Right hindlimb (tissue), 1 donor: Measurements from ENCODE around the gene MYADM.
"Not testable (repeated sequence)": the region's sequence is repeated elsewhere in the genome, so short reads cannot be mapped to it uniquely, and the experiment has no call there.

Experiments used
- DNase-seq: peaks from one replicate; pipeline ENCODE4 v3.0.0-alpha.2; 2018

The MYADM gene

DNA sequence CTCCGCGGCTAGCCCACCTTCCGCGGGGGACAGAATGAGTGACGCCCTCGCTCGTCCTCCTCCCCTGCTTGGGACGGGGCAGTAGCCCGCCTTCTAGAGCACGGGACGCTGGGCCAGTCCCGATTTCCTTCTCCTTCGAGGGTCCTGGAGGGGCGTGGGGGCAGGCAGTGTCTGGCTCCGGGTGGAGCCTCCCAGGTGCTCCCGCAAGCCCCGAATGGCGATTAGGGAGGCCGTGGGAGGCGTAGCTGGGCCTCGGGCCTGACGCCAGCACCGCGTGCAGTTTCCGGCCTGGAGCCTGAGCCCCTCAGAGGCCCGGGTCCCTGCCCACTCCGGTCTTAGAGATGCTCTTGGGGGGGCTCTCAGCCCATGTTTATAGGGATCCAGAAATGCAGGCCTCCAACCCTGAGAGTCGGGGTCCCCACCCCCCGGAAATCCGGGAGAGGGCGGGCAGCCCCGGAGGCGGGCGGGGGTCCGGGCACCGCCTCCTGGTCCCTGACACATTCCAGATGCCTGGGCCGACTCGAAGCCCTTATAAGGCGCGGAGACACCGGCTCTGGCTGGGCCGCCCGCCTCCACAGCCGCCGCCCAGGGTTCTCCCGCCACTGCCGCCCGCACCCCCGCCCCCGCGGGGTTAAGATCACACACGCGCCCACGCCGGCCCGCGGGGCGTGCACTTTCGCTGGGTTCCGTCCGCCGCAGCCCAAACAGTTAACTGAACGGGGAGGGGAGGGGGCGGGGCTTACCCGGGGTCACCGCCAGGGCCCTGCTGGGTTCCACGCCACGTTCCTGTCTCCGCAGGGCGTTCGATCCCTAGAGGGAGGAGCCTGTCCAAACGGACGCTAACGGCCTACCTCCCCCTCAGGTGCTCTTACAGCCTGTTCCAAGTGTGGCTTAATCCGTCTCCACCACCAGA is 1.5 kb downstream of the MYADM start:
- peak; percentile 93 for DNase-seq

DNA sequence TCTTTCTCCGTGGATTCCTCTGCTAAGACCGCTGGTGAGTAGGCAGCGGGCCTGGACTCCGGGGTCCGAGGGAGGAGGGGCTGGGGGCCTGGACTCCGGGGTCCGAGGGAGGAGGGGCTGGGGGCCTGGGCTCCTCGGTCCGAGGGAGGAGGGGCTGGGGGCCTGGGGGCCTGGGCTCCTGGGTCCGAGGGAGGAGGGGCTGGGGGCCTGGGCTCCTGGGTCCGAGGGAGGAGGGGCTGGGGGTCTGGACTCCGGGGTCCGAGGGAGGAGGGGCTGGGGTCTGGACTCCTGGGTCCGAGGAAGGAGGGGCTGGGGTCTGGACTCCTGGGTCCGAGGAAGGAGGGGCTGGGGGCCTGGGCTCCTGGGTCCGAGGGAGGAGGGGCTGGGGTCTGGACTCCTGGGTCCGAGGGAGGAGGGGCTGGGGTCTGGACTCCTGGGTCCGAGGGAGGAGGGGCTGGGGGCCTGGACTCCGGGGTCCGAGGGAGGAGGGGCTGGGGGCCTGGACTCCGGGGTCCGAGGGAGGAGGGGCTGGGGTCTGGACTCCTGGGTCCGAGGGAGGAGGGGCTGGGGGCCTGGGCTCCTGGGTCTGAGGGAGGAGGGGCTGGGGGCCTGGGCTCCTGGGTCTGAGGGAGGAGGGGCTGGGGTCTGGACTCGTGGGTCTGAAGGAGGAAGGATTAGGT is 2.3 kb downstream of the MYADM start:
- DNase-seq, result not testable (repeated sequence)

DNA sequence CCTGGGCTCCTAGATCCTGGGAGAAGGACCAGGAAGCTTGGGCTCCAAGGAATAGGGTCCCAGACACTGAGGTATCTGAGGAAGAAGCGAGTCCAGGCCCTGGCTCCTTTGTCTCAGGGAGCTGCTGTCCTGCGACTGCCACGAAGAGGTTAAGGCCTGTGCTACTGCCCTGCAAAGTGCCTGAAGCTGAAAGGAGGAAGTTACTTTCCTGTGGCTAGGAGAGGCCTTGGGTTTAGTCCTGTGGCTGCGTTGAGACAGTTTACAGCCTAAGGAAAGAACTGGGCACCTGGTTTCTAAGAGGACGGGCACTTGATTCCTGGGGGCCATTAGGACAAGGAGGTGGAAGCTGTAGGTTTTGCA is 2.8 kb downstream of the MYADM start:
- peak; percentile 27 for DNase-seq

DNA sequence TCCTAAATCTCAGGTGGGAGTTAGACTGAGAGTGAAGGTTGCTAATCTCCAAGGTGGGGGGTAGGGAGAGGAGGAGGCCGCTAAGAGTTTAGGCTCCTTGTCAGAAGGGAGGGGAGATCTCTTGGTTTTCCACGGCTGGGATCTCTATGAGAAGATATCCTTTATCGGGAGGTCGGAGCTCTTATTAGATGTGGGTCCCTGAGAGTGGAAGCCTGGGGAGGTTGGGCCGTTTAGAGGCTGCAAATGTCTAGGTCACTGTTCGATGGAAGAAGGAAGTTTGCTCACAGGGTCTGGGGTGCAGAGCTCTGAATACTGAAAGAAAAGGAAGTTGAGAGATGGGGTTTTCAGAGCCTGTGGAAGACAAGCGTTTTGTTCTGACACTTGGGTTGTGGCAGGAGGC is 3.8 kb downstream of the MYADM start:
- DNase-seq, result no peak

DNA sequence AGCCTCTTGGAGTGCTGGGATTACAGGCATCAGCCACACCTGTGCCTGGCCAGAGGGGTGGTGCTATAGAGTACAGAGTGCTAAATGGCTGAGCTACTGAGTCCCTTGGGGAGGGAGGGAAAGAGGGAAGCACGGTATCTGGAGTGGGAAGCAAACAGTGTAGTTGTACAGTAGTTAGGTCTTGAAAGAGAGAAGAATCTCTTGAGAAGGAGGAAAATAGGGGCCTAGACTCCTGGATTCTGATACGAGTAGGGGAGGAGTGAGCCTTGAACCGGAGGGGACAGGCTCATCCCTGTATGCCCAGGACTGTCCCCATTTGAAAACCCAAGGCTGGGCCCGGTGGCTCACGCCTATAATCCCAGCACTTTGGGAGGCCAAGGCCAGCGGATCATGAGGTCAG is 5.1 kb downstream of the MYADM start:
- no peak for DNase-seq

DNA sequence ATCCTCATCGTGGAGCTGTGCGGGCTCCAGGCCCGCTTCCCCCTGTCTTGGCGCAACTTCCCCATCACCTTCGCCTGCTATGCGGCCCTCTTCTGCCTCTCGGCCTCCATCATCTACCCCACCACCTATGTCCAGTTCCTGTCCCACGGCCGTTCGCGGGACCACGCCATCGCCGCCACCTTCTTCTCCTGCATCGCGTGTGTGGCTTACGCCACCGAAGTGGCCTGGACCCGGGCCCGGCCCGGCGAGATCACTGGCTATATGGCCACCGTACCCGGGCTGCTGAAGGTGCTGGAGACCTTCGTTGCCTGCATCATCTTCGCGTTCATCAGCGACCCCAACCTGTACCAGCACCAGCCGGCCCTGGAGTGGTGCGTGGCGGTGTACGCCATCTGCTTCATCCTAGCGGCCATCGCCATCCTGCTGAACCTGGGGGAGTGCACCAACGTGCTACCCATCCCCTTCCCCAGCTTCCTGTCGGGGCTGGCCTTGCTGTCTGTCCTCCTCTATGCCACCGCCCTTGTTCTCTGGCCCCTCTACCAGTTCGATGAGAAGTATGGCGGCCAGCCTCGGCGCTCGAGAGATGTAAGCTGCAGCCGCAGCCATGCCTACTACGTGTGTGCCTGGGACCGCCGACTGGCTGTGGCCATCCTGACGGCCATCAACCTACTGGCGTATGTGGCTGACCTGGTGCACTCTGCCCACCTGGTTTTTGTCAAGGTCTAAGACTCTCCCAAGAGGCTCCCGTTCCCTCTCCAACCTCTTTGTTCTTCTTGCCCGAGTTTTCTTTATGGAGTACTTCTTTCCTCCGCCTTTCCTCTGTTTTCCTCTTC is 6.3 kb downstream of the MYADM start:
- no peak for DNase-seq

DNA sequence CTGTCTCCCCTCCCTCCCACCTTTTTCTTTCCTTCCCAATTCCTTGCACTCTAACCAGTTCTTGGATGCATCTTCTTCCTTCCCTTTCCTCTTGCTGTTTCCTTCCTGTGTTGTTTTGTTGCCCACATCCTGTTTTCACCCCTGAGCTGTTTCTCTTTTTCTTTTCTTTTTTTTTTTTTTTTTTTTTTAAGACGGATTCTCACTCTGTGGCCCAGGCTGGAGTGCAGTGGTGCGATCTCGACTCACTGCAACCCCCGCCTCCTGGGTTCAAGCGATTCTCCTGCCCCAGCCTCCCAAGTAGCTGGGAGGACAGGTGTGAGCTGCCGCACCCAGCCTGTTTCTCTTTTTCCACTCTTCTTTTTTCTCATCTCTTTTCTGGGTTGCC is 6.9 kb downstream of the MYADM start:
- DNase-seq, result no peak

DNA sequence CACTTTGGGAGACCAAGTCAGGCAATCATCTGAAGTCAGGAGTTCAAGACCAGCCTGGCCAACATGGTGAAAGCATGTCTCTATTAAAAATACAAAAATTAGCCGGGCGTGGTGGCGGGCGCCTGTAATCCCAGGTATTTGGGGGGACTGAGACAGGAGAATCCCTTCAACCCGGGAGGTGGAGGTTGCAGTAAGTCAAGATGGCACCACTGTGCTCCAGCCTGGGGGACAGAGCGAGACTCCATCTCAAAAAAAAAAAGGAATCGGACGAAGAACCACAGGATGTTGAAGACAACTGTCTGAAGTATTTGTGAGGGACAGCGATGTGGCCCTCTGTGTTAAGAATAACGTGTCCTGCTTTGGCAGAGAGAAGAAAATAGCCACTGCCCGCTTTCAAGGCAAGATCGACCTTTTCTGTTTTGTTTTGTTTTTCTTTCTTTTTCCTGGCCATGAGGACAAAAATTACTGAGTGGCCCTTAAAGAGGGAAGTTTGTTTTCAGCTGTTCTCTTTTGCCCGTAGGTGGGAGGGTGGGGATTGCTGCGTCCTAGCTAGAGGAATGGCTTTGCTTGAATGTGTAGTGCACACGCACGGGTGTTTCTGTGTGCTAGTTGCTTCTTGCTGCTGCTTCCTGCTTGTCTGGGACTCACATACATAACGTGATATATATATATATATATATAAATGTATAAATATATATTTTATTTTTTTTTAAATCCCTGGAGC is 8.1 kb downstream of the MYADM start:
- no peak for DNase-seq

DNA sequence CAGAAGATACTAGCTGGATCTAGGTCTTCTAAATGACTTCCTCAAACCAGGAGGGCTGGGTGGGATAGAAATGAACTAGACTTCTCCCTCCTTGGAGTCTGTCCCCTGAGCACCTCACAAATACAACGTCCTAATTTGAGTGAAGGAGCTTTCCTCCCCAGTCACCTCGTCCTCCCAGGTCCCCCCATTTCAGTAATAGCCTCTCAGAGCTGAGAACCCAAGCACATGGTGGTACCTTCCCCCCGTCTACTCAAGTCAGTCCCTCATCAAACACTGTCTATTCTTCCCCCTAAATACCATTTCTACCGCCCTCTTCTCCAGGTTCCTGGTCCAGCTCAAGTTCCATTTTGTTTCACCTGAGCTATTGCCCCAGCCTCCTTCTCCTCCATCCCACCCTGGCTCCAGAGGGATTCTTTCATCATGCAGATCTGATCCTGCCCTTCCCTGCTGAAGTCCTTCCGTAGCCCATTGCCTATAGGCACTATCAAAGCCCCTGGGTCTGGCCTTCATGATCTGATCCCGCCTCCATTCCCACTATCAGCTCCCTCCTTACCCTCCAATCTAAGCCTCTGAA is 9.1 kb downstream of the MYADM start:
- no peak for DNase-seq

DNA sequence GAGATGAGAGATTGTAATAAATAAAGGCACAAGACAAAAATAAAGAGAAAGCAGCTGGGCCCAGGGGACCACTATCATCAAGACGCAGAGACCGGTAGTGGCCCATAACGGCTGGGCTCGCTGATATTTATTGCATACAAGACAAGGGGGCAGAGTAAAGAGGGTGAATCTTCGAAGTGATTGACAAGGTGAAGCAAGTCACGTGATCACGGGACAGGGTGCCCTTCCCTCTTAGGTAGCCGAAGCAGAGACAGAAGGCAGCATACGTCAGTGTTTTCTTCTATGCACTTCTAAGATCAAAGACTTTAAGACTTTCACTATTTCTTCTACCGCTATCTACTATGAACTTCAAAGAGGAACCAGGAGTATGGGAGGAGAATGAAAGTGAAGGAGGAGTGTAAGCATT is 9.7 kb downstream of the MYADM start:
- DNase-seq, result no peak

DNA sequence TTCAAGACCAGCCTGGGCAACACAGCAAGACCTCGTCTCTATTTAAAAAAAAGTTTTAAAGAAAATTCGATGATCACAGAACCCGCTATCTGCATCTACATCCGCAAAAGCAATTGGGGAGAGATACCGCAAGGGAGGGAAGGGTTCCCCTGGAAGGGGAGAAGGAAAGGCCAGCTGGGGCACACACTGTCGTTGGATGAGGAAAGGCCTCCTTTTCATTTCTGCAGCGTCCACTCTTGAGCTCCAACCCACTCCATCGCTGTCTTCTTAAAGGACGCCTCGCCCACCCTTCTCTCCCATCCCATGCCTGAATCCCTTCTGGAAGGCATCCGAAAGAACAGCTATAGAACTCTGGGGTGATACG is 11.1 kb downstream of the MYADM start:
- no peak for DNase-seq

DNA sequence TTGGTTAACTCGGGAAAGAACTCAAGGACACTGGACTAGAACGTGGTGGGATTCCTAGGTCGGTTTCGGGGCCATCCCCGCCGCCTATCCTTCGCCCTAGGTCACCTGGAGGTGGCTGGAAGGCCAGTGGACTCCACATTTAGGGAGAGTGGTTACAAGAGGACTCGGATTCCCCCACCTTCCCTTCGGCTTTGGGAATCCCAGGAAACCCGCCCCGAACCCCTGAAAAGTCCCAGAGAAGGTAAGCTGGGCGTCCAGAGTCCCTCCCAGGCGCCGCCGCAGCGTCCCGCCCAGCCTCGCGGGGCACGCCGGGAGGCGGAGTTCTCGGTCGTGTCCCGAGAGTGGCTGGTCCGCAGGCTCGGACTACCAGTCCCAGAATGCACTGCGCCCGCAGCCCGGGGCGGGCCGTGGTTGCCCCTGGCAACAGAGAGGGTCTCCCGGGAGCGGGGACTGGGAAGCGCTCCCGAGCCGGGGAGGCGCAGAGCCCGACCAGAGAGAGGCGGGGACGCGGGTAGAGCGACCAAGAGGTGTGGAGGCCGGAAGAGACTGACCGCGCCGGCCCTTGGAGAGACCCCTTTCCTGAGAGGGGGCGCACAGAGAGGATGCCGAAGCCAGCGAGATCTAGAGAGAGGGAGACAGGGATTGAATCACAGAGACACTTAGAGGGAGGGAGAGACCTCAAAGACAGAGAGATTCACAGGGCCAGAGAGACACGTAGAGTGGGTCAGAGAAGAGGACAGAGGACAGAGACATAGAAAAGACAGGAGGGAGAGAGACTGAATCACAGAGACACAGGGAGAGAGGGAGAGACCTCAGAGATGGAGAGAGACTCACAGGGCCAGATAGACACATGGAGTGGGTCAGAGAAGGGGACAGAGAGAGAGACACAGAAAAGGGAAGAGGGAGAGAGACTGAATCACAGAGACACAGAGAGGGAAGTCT is 11.7 kb downstream of the MYADM start:
- DNase-seq, result peak; percentile 98

DNA sequence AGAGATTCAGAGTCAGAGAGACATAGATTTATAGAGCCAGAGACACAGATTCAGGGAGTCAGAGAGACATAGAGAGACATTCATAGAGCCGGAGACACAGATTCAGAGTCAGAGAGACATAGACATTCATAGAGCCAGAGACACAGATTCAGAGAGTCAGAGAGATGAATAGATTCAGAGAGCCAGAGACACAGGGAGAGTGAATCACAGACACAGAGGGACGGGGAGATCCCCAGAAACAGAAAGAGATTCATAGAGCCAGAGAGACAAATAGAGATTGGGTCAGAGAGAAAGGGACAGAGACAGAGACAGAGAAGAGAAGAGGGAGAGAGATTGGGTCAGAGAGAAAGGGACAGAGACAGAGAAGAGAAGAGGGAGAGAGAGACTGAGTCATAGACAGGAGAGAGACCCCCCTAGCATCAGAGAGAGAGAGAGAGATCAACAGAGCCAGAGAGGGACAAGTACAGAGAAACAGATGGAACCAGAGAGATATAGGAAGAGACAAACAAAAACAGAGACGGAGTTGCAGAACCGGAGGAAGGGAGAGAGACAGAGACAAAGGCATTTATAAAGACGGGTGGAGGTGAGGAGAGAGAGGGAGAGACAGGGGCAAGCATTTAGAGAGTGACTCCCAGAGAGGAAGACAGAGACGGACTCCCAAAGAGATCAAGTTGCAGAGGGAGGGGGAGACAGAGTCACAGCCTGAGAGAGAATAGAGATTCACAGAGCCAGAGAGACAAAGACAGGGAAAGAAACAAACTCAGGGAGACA is 13.2 kb downstream of the MYADM start:
- no peak for DNase-seq

DNA sequence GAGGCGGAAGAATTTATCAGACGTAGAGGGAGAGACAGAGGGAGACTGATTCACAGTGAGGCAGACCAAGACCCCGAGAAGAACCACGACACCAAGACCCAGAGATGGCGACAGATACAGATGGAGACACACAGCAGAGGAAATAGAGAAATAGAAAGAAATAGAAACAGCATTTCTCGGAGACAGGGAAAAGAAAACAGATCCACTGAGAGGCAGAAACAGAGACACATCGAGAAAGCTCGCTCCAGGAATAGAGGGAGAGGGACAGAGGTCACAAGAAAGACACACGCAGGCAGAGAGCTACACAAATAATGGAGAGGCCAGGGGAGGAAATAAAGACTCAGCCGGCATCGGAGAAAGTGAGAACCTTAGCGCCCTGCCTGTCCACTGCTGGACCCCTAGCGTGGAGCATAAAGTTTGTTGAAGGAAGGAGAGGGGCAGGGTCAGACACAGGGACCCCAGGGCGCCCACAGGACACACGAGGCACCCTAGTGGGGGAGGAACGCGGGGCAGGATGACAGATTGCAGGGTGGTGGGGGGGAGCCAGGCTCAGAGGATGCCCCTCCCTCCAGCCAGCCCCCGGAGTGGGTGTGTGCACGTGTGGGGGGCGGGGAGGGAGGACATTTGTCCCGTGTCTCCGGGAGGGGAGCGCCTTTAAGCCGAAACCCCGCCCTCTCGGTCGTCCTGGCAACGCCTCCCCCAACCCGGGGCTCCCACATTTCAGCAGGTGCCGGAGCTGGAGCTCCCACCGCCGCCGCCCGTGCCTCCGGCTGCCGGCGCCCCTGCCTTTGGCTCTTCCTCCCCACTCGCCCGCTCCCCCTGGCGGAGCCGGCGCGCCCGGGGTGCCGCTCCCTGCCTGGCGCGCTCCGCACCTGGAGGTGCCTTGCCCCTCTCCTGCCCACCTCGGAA is 14.1 kb downstream of the MYADM start, which contains the start of gene PRKCG:
PRKCG (plus strand) TSS at position 716 of the 909 bp plus-strand sequence. CDS start 298 bp downstream, outside the sequence.
- DNase-seq, result peak; percentile 72

DNA sequence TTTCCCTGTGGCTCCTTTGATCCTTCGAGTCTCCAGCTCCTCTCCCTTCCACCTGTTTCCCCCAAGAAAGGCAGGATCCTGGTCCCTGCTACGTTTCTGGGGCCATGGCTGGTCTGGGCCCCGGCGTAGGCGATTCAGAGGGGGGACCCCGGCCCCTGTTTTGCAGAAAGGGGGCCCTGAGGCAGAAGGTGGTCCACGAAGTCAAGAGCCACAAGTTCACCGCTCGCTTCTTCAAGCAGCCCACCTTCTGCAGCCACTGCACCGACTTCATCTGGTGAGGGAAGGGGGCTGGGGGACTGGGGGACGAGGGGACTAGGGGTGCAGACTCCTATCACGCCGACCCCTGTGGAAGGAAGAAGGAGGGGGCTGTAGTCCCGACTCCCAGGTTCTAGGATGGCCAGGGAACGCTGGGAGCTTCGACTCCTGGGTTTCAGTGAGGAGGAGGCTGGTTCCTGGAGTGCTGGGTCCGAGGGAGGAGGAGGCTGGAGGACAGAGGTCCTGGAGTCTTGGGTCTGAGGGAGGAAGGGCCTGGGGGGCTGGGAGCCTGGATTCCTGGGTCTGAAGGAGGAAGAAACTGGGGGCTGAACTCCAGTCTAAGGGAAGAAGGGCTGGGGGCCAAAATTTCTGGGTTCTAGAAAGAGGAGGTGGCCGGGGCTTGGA is 14.8 kb downstream of the MYADM start:
- DNase-seq, result no peak

DNA sequence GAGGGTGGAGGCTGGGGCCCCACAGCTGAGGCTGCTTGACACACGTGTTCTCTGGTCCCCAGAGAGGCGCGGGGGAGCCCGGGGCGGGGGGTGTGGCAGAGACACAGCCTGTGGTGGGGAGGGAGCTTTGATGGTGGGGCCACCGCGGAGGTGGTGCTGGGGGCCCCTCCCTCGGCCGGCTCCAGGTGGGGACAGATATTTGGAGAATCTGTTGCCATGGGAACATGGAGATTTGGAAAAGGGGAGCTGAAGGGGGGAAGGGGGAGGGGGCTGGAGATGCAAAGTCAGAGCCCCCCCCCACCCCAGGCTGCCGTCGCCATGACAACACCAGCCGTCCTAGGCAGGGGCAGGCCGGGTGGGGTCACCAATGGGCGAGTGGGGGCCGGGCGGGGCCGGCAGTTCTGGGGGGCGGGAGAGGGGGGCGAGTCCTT is 15.6 kb downstream of the MYADM start:
- DNase-seq, result peak; percentile 51

DNA sequence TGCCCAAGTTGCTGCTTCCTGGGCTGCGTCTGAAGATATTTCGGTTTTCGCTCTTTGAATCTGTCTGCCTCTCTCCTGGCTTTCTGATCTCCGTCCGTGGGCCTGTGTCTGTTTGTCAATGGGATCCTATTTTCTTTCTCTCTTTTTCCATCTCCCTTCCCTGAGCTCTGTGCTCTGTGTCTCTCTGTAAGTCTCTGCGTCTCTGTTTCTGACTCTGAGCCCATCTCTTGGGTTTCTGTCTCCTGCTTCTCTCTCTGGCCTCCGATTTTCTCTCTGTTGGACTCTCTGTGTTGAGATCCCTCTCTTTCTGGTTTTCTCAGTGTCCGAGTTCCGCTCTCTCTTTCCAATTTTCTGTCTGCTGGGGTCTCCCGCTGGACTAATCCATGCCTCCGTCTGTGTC is 16.1 kb downstream of the MYADM start:
- no peak for DNase-seq

DNA sequence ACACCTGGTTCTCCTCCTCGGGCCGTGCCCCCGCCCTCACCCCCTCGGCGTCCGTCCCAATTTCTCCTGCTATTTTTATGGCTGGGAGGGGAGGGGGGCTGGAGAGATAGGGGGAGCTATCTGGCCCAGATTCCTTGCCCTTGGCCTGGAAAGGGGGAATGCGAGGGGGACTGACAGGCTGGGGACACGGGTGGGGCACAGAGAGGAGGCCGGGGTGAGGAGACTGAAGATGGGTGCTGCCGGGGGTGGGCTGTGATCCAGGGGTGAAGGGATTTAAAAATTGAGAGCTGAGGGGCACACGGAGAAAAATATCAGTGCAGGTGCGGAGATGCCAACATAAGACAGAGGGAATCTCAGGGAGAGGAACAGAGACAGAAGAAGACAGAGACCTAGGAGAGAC is 16.6 kb downstream of the MYADM start:
- no peak for DNase-seq

DNA sequence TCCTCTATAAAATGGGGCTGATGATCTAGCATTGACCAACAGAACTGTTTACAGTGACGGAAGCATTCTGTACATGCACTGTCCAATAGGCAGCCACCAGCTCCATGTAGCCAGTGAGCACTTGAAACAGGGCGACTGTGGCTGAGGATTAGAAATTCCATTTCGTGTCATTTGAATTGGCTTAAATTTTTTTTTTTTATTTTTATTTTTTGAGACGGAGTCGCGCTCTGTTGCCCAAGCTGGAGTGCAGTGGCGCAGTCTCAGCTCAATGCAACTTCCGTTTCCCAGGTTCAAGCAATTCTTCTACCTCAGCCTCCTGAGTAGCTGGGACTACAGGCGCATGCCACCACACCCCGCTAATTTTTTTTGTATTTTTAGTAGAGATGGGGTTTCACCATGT is 17.4 kb downstream of the MYADM start:
- no peak for DNase-seq
